Ishikawa (cell line): Measurements from ENCODE around the gene PODXL2.

Source experiments
- CEBPB ChIP-seq: IDR thresholded peaks from 2 replicates; pipeline ENCODE4 v1.6.1; 2012
- CREB1 ChIP-seq: IDR thresholded peaks from 2 replicates; pipeline ENCODE4 v1.6.1; 2012; ENCODE audit warnings: low read depth
- EGR1 ChIP-seq: IDR thresholded peaks from 2 replicates; pipeline ENCODE4 v1.6.1; 2012
- EP300 ChIP-seq: IDR thresholded peaks from 2 replicates; pipeline ENCODE4 v1.6.1; 2012; ENCODE audit warnings: borderline replicate concordance
- FOXM1 ChIP-seq: IDR thresholded peaks from 2 replicates; pipeline ENCODE4 v1.6.1; 2012; ENCODE audit warnings: low read depth, borderline replicate concordance
- NFIC ChIP-seq: IDR thresholded peaks from 2 replicates; pipeline ENCODE4 v1.6.1; 2012
- RAD21 ChIP-seq: IDR thresholded peaks from 2 replicates; pipeline ENCODE4 v1.6.1; 2012; ENCODE audit warnings: low read depth
- TAF1 ChIP-seq: IDR thresholded peaks from 2 replicates; pipeline ENCODE4 v1.6.1; 2012; ENCODE audit warnings: low read depth, mild to moderate bottlenecking
- TCF12 ChIP-seq: IDR thresholded peaks from 2 replicates; pipeline ENCODE4 v1.6.1; 2012; ENCODE audit warnings: low read depth
- TEAD4 ChIP-seq: IDR thresholded peaks from 2 replicates; pipeline ENCODE4 v1.6.1; 2012
- YY1 ChIP-seq: IDR thresholded peaks from 2 replicates; pipeline ENCODE4 v1.6.1; 2012; ENCODE audit warnings: low read depth
- ZBTB7A ChIP-seq: IDR thresholded peaks from 2 replicates; pipeline ENCODE4 v1.6.1; 2012; ENCODE audit warnings: low read depth
- TF ChIP-seq, protein P1 (sequence below): IDR thresholded peaks from 2 replicates; pipeline ENCODE4 v1.6.1; 2012
- TF ChIP-seq, protein P2 (sequence below): IDR thresholded peaks from 2 replicates; pipeline ENCODE4 v1.6.1; 2012
- TF ChIP-seq, protein P3 (sequence below): IDR thresholded peaks from 2 replicates; pipeline ENCODE4 v1.6.1; 2012; ENCODE audit warnings: low read depth, mild to moderate bottlenecking

PODXL2 gene

DNA sequence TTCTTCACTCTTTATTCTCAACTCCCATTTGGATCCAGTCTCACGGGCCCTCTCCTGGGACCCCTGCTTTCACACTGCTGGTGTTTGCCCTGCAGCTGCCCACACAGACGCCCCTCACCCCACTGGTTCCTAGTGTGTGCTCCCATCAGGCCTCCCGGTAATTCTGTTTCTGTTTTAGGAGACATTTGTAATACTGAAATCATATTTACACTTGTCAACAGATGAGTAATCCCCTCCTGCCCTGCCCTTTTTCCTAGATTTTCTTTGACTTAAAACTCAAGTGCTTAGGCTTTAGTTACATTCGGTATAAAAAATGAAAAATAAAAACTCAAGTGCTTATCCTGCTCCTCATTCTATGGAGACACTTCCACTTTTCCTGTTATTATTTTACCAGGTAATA lies 25.4 kb downstream of the PODXL2 start:
- TF ChIP-seq, protein P1, sequence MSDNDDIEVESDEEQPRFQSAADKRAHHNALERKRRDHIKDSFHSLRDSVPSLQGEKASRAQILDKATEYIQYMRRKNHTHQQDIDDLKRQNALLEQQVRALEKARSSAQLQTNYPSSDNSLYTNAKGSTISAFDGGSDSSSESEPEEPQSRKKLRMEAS, result no peak
- no peak for TF ChIP-seq TEAD4
- no peak for TF ChIP-seq TCF12
- no peak for TF ChIP-seq CREB1
- no peak for TF ChIP-seq CEBPB
- no peak for TF ChIP-seq TAF1
- TF ChIP-seq RAD21, result no peak

DNA sequence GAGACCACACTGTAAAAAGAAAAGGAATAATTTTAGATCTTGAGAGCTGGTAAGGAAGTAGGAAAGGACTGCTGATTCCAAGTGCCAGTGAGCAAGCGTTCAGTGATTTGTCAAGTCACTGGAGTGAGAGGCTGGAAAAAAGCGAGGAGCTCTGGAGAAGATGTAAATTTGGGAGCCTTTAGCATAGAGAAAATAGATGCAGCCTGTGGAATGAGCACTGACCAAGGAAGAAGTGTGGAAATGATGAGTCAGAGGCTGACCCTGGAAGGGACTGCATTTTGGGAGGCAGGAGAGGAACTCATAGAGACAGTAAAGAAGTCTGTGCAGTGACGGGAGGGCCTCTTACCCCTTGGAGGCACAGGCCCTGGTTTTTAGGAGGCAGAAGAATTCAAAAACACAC lies 26.7 kb downstream of the PODXL2 start:
- TF ChIP-seq FOXM1, result no peak
- TF ChIP-seq EP300, result no peak
- no peak for TF ChIP-seq NFIC

- TF ChIP-seq, protein P2, sequence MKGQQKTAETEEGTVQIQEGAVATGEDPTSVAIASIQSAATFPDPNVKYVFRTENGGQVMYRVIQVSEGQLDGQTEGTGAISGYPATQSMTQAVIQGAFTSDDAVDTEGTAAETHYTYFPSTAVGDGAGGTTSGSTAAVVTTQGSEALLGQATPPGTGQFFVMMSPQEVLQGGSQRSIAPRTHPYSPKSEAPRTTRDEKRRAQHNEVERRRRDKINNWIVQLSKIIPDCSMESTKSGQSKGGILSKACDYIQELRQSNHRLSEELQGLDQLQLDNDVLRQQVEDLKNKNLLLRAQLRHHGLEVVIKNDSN, result no peak
- TF ChIP-seq CEBPB (no peak), NFIC (no peak), TAF1 (no peak), YY1 (no peak), EP300 (no peak), CREB1 (no peak), RAD21 (no peak)
- TF ChIP-seq, protein P3, sequence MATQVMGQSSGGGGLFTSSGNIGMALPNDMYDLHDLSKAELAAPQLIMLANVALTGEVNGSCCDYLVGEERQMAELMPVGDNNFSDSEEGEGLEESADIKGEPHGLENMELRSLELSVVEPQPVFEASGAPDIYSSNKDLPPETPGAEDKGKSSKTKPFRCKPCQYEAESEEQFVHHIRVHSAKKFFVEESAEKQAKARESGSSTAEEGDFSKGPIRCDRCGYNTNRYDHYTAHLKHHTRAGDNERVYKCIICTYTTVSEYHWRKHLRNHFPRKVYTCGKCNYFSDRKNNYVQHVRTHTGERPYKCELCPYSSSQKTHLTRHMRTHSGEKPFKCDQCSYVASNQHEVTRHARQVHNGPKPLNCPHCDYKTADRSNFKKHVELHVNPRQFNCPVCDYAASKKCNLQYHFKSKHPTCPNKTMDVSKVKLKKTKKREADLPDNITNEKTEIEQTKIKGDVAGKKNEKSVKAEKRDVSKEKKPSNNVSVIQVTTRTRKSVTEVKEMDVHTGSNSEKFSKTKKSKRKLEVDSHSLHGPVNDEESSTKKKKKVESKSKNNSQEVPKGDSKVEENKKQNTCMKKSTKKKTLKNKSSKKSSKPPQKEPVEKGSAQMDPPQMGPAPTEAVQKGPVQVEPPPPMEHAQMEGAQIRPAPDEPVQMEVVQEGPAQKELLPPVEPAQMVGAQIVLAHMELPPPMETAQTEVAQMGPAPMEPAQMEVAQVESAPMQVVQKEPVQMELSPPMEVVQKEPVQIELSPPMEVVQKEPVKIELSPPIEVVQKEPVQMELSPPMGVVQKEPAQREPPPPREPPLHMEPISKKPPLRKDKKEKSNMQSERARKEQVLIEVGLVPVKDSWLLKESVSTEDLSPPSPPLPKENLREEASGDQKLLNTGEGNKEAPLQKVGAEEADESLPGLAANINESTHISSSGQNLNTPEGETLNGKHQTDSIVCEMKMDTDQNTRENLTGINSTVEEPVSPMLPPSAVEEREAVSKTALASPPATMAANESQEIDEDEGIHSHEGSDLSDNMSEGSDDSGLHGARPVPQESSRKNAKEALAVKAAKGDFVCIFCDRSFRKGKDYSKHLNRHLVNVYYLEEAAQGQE, result no peak
- TF ChIP-seq, protein P1, result no peak
Measured at GRCh38 chr3:127656906-127657305, 27.9 kb downstream of the PODXL2 start.

GRCh38 chr3:127658234-127658633 lies 29.2 kb downstream of the PODXL2 start:
- TF ChIP-seq RAD21, result no peak
- no peak for TF ChIP-seq ZBTB7A
- TF ChIP-seq, protein P1, result no peak
- TF ChIP-seq YY1, result no peak
- TF ChIP-seq, protein P2, result no peak
- TF ChIP-seq CEBPB, result no peak
- no peak for TF ChIP-seq EGR1
- no peak for TF ChIP-seq CREB1
- TF ChIP-seq NFIC, result no peak
- TF ChIP-seq TEAD4, result no peak
- no peak for TF ChIP-seq EP300
- no peak for TF ChIP-seq TAF1
- TF ChIP-seq TCF12, result no peak
- TF ChIP-seq FOXM1, result no peak
- TF ChIP-seq, protein P3, result no peak

DNA sequence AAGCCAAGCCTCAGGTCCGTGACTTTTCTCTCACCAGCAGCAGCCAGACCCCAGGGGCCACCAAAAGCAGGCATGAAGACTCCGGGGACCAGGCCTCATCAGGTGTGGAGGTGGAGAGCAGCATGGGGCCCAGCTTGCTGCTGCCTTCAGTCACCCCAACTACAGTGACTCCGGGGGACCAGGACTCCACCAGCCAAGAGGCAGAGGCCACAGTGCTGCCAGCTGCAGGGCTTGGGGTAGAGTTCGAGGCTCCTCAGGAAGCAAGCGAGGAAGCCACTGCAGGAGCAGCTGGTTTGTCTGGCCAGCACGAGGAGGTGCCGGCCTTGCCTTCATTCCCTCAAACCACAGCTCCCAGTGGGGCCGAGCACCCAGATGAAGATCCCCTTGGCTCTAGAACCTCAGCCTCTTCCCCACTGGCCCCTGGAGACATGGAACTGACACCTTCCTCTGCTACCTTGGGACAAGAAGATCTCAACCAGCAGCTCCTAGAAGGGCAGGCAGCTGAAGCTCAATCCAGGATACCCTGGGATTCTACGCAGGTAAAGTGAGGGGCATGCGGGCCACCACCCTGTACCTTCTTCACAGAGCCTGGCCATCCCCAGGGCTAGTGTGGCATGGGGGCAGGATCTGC lies 31.8 kb downstream of the PODXL2 start:
- TF ChIP-seq ZBTB7A, result no peak

- TF ChIP-seq YY1 (no peak), EP300 (no peak), TAF1 (no peak), TEAD4 (no peak), EGR1 (no peak), NFIC (no peak), CREB1 (no peak)
- TF ChIP-seq, protein P3, result no peak
- TF ChIP-seq, protein P1, result no peak
Measured at GRCh38 chr3:127661600-127661999, 32.6 kb downstream of the PODXL2 start.
